CD4-positive, alpha-beta T cell treated with Interleukin-6 at 100 ng/mL for 8 hours (primary cell): ENCODE data around the gene ARHGEF10L.

Experiments used
- DNase-seq: peaks from one replicate; pipeline ENCODE4 v3.0.0-alpha.2; 2020; ENCODE audit warnings: mixed read lengths, low spot score

The ARHGEF10L gene

DNA sequence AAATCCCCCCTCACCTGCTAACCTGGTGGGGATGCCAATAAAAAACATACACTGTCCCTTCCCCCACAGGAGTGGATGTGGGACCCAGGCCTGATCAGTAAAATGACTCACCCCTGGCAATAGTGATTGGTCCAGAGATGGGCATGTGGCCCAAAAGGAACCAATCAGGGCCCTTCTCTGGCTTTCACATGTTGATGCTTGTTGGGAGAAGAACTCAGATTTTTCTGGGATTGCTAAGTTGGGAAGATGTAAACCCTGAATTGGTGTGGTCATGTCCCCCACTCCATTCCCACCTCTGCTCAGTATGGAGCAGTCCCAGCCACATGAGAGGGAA lies 172.0 kb downstream of the ARHGEF10L start:
- DNase-seq: no peak

DNA sequence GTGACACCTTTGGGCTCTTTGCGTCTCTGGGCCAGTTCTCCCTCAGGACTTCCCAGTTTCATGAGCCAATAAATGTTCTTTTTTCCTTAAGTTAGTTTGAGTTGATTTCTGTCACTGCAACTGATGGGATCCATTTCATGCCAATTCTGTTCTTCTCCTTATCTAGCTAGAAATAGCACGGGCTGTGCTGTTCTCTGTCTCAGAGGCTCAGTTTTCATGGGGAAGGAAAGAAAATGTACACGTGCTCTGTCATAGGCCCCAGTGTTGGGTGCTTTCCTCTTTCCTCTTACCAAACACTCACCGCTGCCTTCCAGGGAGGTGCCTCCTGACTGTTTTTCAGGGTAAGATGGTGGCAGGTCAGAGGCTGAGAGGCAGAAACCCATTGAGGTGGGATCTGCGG lies 172.4 kb downstream of the ARHGEF10L start:
- DNase-seq: no peak

DNA sequence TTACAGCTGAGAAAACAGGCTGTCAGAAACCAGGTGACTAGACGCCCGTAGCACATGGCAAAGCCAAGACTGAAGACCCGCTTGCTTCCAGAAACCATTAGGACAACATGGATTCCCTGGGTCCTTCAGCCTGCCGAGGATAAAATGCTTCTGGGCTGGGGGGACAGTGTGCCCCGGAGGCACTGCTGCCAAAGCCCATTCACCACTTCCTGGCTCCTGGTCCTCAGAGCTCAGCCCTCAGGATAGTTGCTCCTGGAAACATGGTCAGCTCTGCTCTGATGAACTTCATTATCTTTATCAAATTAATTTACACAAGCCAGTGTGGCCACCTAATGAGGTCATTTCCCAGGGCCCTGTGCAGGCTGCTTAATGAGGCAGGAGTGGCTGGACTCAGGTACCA lies 174.5 kb downstream of the ARHGEF10L start:
- no peak for DNase-seq

DNA sequence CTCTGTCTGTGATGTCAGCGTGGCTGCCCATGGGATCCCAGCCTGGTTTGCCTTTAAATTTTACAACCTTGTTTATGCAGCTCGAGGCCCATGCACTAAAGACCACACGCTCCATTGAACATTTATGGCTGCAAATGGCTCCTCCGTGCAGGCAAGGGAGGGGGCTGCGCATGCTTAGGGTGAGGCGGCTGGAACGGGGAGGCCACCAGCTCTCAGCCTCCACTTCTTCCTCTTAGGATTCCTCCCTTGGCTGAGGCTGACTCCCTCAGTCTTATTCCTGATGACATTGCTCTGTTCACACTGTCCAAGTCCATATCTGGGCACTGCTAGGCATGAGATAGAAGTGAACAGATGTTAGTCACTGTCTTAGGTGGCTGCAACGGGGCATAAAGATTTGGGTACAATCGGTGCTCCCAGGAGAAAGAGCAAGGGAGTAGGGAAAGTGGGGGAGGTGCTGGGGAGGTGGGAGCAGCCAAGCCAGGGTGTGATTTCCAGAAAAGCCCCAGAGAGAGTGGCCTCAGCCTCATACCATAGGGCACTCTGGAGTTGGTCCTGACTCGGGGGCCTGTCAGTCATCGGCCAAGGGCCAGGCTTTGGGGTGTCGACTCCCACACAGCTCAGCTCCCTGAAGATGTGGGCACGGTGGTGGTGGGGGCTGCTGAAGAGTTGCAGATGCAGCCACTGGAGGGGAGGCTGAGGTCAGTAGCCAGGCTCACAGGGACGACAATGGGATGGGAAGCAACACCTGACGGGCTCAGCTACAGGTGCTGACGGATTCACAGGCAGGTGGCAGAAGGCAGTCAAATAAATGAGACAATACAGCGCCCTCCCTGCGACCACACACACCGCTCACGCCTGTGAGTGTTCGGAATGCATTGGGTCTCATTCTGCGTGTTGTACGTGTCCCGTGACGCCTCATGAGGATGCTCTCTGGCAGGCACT lies 178.4 kb downstream of the ARHGEF10L start:
- DNase-seq: no peak

DNA sequence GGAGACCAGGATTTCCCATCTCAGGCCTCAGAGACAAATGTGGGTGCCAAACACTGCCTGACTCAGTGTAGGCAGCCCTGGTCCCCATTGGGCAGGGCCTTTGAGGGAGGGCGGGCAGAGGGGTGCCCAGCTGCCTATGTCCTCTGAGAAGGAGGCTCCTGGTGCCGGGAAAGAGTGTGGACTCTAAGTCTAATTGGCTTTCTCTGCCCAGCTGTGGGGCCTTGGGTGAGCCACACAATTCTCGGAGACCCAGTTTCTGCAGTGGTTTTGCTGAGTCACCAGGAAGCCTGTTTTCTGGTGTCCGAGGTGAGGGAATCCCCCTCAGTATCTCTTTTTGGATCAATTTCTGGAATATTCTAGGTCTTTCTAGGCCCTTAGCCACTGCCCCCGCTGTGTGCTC lies 180.4 kb downstream of the ARHGEF10L start:
- no peak for DNase-seq

DNA sequence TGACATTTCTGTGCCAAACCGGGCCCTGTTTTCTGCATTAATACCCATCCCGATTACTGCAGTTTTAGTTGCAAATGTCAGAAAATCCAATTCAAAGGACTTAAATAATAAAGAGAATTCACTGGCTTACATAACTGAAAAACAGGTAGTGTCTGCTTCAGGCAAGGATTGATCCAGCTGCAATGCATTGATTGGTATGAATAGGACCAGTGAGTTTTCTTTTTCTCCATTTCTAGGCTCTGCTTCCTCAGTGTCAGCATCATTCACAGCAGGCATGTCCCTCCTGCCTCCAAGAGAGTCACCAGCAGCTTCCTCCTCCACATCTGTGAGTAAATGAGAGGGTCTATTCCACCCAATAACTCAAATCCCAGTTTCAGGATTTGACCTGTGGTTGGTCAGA lies 181.9 kb downstream of the ARHGEF10L start:
- DNase-seq: no peak

DNA sequence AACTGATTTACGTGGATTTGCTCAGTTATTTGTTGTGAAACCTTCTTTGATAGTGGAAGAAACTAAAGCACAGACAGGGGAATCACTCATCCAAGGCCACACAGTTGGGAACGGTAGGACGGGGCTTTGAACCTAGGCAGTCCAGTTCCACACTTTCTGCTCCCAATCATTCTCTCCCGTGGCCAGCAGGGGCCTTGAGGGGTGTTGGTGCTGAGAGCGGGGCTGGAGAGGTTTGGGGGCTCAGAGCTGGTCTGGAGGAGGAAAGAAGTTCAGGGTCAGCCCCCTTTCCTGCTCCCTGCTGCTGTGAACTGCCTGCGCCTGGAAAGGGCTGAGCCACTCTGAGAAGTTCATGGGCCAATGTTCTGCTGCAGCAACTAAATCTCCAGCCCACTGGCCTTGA lies 184.2 kb downstream of the ARHGEF10L start:
- no peak for DNase-seq

DNA sequence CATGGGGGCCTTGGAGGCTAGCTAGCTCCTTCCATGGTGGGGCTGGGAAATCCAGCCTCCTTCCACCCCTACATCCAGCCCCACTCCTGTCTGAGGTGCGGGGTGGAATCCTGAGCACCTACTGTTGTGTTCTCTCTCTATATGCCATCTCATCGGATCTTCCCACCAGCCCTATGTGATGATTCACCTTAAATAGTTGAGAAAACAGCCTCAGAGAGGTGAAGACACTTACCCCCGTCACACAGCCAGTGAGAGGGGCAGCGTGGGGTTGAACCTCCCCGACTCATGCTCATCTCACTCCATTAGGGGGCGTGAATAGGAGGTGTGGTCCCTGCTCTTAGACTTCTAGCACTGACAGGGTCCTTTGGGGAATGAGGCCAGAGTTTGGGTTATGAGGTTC lies 184.7 kb downstream of the ARHGEF10L start:
- DNase-seq: no peak

DNA sequence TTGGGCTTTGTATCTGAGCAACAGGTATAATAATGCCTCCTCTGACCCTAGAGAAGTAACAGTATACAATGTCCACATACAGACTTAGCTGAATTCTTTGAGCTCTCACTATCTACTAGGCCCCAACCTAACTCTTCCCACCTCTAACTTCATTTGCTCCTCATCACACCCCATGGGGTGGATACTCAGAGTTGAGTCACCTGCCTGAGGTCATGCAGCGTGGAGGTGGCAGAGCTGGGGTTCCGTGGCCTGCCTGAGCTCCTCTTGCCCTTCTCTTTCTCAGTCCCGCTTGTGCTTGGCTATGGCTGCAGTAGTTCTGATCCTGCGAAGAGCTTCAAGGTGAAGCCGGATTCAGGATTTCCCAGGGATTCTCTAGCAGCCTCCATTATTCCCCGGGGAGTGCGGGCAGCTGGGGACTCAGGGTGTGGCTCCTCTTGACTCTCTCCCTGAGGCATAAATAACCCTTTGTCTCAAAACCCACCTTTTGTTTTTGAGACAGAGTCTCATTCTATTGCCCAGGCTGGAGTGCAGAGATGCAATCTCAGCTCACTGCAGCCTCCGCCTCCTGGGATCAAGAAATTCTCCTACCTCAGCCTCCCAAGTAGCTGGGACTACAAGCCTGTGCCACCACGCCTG lies 185.7 kb downstream of the ARHGEF10L start:
- no peak for DNase-seq

DNA sequence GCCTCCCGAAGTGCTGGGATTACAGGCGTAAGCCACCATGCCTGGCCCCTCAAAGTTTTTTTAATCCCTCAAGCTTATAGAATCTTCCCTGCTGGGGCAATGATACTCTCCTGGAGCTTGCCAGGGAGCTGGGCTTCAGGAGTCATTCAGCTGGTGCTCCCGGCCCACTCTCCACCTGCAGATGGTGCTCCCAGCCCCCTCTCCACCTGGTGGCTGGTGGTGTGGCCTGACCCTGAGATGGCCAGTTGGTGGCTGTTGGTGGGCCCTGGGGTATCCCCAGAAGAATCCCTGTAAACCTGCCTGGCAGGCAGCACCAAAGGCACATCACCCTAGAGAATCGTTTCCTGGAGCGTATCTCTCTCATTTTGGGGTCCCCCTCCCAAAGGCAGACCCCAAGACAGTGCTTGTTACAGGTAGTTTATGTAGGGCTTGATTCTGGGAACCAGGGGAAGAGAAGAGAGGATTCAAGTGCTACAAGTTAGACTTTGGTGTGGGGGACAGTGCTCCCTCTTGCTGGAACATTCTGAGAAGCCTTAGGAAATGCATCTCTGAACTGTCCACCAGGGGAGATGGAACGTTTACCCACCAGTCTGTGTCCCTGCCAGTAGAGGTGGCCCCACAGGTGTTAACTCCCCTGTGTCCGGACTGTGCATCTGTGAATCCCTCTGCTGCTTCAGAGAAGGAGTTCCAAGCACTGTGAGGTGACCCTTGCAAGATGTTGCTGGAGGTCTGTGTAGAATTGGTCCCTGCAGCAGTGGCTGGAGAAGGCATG lies 186.5 kb downstream of the ARHGEF10L start:
- no peak for DNase-seq

DNA sequence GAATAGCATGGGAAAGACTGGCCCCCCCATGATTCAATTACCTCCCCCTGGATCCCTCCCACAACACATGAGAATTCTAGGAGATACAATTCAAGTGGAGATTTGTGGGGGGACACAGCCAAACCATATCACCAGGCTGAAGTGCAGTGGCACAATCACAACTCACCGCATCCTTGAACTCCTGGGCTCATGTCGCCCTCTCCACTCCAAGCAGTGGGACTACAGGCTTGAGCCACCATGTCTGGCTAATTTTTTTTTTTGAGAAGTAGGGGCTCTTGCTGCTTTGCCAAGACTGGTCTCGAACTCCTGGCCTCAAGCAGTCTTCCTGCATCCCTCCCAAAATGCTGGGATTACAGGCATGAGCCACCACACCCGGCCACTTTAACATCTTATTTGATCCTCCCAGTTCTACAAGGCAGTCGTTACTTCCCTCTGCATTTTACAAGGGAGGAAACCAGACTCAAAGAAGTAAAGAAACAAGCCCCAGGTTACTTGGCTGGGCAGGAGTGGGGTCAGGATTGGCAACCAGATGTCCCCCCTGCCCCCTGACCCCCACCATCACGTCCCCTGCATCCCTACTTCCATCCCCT lies 188.7 kb downstream of the ARHGEF10L start:
- DNase-seq: no peak

DNA sequence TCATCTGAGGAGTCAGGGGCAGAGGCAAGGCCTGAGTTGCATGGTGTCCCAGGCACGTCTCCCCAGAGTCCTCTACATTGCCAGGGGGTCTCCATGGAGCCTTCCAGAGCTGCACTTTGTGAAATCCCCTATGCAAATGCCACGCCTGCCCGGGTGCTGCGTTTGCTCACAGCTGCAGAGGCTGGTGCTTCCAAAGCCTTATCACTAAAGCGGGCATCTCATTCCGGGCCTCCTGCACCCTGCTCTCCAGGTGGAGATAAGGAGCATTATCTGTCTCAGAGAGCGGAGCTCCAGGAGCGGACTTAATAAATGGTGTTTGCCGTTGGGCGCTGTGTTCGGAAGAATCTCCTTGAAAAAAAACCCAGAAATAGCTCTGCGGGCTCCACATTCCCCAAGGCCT lies 189.8 kb downstream of the ARHGEF10L start:
- no peak for DNase-seq

DNA sequence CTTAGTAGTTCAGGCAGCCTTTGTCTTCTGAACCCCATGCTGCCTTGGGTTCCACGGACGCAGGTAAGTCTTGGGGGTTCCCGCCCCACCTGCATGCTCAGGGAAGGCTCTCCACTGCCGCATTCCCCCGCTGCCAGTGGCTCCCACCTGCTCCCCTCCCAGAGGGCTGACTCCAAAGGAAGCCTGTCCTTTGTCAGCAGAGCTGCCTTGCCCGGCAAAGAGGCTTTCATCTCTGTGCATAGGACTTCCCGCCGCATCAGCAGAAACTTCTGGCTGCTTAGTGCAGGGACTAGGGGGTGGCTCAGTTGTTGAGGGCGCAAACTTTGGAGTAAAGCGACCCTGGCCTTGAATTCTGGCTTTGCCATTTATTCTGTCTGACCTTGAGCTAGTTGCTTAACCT lies 190.4 kb downstream of the ARHGEF10L start:
- DNase-seq: no peak

DNA sequence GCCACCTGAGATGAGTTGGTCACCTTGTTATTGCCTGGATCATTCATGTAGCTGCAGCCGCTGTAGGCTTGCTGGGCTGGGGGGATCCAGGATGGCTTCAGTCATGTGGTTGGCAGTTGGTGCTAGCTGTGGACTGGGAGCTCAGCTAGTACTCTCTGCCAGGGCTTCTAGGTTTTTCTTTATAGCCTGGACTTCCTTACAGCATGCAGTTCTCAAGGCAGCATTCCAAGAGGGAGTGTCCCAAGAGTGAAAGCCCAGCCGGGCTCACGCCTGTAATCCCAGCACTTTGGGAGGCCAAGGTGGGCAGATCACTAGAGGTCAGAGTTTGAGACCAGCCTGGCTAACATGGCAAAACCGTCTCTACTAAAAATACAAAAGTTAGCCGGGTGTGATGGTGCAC lies 192.0 kb downstream of the ARHGEF10L start:
- no peak for DNase-seq

DNA sequence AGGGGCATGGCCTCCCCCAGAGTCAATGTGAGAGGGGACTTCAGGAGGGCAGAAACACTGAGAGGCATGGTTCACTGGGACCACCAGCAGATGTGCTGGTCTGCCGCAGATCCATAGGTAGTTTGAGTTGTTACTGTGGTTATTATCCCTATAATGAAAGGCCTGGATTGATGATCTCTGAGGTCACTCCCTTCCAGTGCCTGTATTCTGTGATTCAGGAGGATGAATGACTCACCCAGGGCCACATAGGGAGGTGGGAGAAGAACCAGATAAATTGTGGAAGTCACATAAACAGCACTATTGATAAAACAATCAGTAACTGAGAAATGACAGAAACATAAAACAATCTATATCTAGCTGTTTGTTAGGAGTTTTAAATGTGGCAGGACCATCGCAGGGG lies 193.0 kb downstream of the ARHGEF10L start:
- no peak for DNase-seq

DNA sequence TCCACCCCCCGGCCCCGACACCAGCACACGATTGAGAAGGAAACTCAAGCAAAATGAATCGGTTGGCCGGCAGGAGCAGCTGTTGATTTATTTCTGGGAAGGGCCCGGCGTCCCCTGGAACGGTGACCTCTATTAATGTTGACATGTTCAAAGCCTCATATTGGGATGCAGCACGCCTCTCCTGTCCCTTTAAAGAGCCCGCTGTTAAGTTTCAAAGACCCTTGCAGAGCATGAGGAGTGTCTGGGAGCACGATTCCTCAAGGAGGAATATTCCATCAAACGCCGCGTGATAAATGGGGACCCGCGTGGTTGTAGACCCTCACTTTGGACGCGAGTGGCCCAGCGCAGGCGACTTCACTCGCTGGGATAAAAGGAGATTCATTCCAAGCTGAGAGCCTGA lies 194.2 kb downstream of the ARHGEF10L start:
- no peak for DNase-seq

DNA sequence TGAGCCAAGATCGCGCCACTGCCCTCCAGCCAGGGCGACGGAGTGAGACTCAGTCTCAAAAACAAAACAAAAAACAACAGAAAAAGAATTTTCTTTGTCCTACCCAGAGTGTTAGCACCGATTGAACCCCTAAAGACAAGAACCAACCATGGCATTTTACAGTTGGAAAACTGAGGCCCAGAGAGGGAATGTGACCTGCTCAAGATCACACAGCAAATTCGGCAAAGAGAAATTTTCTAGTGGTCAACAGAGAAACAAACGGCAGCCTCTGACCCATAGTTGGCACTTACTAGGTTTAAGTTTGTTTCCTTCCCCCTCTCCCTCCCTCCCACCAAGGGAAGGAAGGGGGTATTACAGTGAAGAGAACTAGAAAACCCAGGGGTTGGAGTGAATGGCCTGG lies 195.1 kb downstream of the ARHGEF10L start:
- no peak for DNase-seq

DNA sequence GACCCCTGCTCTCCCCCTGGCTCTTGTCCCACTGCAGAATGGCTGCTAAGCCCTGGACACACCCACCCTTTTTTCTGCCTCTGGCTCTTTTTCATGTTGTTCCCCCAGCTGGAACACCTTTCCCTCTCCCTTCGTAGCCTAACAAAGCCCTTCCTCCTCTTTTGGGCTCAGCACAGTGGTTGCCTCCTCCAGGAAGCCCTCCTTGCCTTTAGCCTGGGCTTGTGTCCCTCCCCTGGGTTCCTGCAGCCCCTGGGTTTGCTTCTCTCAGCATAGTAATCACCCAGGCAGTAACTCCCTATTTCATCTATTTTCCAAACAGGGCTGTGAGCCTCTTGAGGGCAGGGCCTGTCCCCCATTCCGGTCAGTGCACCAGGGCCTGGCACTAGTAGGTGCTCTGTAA lies 195.8 kb downstream of the ARHGEF10L start:
- DNase-seq: no peak

DNA sequence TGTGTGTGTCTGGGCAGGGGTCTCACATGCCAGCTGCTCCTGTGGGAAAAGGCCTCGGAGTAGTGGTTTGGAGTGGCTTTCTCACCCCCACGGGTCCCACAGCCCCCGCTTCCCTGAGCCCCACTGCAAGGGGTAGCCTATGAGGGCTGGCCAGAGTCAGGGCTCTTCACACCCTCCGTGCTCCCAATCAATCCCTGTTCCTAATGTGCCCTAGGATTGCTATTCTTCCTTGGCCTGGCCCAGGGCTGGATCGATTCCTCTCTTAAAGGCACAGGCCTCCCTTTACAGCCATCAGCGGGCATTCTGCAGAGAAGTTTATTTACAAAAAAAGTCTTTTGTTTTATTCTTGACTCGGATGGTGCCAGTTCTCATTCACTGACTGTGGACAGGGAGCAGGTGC lies 196.3 kb downstream of the ARHGEF10L start:
- no peak for DNase-seq

DNA sequence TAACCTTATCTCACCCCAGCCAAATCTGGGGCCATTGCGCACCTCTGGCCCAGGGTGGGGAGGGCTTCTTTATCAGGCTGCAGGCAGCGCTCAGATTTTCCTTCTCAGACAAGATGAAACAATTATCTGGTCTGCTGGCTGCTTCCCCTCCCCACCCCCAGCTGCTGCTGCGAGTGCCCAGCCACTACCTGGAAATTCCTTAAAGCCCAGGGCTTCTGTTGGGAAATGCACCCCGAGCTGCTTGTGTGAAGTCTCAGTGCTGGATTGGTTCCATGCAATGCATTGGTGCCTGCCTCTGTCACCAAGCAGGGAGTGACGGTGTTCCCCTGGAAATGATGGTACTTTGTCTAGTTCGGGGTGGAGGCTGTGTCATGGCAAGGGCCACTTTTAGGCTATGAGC lies 197.1 kb downstream of the ARHGEF10L start:
- no peak for DNase-seq

DNA sequence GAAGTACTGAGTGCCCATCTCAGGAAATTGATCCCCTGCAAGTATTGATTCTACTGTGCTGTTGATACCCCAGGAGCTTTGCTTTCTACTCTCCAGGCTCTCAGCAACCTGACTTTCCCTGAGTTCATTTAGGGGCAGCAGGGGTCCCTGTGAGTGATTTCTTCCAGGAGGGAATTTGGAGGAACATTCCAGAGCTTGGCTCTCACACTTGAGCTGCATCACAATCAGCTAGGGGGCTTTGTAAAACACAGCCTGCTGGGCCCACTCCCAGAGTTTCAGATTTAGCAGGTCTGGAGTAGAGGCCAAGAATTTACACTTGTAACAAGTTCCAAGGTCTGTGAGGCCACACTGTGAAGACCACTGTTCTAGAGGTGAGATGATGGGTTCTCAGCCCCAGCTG lies 199.6 kb downstream of the ARHGEF10L start:
- no peak for DNase-seq

DNA sequence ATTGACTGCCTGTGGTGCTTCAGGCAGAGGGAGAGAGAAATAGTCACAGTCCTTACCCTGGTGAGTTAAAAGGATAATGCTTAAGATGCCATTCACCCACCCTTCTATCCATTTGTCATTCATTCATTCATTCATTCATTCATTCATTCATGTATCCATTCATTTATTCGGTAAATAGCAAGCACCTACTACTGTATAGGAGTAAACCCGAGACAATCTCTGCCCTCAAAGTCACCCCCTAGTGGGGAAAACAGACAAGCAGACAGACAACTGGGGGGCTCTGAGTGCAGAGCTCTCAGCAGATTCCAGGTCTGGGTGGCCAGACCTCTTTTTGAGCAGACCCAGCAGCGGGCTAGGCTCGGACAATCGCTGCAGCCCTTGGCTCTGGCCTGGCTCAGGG lies 201.6 kb downstream of the ARHGEF10L start:
- no peak for DNase-seq

DNA sequence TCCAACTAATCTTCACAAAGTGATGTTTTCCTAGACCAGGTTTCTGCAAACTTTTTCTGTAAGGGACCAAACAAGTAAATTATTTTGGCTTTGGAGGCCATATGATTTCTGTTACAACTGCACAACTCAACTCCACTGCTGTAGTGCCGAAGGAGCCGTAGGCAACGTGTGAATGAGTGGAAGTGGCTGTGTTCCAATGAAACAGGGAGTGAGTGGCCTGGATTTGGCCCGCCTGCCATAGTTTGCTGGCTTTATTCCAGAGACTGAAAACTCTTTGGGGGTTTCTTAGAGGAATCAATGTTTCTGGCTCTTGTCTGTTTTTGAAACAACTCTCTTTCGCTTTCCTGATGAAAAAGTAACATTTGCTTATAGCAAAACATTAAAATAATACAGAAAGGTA lies 203.1 kb downstream of the ARHGEF10L start:
- DNase-seq: no peak
